HG03558 (cell line): Measurements from ENCODE around the gene SETBP1.

Experiments
- ATAC-seq: cut with Tn5 transposase; IDR thresholded peaks from one replicate; pipeline ENCODE4 v1.9.1; 2021; ENCODE audit warnings: moderate number of reproducible peaks; ENCODE audit not compliant: unreplicated experiment; ENCODE audit errors: extremely low read depth

SETBP1 gene

DNA sequence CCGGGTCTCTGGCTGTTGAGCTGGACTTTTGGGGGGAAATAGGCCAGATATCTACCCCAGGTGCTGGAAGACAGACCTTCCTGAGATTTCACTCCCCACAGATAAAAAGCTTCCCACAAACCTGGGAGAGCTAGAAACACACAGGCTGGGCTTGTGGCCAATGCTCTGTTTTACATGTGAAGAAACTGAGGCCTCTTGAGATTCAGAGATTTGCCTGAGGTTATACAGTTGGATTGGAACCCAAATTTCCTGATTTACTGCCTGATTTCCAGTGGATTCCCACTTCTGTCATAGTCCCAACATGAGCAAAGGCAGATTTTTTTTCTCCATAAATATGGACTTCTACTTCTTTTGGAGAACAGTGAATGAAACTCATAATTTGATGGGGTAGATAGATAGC is 360.2 kb downstream of the SETBP1 start:
- ATAC-seq: no peak

DNA sequence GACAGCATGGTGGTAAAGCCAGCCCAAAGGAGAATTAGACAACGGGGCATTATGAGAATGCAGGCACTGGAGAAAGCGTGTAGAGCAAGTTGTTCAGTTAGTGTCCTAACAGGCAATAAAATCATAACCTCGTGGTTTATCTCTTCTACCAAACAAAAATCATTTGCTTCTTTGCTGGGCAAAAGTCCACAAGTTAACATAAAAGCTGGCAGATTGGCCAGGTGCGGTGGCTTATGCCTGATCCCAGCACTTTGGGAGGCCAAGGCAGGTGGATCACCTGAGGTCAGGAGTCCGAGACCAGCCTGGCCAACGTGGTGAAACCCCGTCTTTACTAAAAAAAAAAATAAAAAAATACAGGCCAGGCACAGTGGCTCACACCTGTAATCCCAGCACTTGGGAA is 364.1 kb downstream of the SETBP1 start:
- ATAC-seq: no peak

DNA sequence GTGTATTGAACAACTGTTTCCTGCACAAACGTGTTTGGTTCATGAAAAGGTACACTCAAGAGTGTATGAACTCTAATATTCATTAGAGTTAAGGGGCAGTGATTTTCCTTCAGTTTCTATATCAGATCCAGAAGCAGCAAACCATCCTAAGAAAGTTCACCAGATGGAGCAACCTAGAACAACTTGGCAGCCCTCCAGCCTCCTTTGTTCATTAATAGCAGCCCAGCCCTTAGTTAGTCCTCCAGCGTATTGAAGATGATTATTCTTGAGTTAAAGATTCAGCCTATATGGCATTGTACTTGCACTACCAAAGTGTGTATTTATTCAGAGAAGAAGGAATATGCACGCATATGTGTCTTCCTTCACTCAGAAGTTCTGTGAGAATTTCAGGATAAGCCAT is 365.5 kb downstream of the SETBP1 start:
- no peak for ATAC-seq

DNA sequence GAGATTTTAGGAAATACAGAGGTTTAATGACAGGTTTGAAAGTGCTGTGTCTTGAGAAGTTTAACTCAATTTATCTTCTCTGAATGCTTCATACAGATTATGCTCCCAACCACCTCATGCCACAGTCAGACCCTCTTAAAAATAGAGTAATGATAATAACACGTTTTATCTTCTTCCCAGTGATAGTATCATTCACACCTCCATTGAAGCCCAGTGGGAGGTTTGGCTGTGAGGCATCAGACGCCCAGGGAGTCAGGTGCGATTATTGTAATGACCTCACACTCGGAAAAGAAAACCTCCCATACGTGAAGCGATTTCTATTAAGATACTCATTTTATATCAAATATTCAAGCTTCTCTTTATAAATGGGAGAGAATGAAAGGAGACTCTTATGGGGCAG is 366.3 kb downstream of the SETBP1 start:
- no peak for ATAC-seq

DNA sequence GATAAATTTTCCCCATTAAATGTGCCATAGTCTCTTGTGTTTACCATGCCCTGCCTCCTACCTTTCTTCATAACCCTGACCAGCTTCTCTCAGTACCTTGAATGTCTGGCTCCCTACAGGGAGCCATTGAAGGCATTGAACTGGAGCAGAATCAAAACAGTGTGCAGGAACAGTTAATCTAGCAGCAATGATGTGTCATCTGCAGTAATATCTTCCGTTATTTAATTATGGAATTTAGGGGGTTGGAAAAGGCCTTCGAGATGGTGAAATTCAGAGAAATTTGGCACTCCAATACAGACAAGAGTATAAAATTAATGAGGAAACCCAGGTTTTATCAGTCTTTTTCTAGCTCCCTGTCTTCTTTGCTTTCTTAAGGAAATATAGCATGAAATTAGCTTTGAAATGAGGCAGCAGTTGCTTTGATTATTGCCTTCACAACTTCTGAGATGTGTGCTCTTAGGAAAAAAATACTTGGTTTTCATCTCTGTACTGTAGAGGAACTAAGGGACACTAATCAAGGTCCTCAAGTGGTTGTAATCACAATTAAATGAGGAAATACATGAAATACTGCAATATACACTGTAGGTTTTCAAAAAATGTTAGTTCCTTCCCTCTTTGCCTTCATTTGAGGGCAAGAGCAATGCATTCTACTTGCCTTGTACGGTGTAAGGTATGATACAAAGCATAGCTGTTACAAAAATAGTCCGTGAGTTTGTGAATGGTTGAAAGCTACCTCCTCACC is 369.1 kb downstream of the SETBP1 start:
- ATAC-seq: no peak

DNA sequence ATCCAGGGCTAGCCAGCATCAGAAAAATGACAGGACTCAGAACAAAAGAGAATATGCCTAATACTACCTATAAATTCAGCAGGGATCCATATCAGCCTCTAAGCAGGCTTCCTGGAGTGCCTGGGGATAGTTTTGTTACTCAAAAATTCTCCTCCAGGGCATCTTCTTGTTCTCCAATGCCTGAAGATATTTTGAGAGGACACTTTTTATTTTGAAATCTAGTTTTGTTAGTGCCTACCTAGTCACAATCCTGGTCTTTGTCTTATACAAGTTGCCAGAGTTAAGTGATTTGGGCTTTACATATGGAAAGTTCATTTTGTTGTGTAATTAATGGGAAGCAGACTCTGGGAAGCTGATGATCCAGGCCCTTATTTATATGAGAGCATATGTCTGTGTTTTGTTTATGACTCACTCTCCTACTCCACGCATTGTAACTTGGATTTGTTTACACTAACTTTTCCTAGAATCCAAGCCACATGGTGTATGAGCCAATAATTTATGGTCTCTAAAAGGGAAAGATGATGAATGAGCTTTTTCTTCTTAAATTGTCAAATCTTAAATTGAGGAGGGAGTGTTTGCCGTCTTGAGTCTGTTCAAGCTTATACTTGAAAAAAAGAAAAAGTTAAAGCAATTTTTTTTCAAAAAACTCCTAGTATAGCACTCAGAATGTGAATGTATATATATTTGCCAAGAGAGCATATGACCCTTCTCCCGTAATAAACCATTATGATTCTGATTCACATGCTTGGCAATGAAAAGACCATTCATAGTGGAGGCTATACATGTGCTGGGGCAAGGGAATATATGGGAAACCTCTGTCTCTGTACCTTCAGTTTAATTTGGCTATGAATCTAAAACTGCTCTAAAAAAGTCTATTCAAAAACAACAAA is 370.3 kb downstream of the SETBP1 start:
- no peak for ATAC-seq

DNA sequence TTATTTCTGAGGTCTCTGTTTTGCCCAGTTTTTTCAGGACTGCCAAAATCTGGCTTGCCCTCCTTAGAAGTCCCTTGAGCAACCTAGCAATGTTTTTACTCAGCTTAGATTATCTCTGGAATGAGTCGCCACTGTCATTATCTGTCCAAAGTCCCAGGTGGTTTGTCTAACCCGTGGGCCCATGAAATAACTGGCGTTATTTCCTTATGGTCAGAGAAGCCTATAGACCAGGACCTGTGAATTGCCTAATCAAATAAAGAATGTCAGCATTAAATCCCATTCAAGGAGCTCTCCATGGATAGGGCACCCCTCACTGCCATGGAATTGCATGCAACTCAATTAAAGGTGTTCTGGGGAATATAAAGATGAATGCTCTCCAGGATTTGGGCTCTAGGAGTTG is 373.9 kb downstream of the SETBP1 start:
- ATAC-seq: no peak

DNA sequence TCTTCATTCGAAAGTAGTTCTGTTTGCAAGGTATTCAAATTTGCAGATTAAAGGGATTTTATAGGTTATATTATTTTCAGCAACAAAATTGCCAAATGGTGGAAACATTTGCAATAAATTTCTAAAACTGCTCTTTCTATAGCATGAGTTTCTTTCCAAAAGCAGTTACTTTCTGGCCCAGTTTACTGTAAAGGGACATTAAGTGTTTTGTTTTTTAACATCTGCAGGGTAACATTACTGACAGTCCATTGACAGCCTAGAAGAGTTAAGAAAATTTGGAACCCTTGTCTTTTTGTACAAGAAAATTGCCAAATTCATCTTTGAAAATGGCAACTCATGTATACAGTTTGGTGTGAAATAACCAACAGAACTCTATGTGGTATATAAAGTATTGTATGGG is 375.1 kb downstream of the SETBP1 start:
- no peak for ATAC-seq

DNA sequence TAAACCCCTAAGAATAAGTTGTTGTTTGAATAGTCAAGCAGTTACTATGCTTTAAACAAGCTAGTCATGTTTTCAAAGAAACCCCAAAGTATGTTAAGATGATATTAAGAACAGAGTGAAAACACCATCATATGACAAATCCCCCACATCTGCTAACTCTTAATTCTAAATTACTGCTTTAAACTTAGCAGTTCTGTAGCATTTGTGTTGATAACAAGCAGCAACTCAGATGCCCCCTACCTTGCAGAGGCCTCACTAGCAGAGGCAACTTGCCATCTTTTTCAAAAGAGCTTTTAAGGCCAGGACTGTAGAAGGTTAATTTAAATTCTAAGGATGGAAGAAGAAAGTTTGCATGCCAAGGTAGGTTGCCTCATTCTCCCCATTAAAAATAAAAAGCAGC is 376.2 kb downstream of the SETBP1 start:
- ATAC-seq: no peak

DNA sequence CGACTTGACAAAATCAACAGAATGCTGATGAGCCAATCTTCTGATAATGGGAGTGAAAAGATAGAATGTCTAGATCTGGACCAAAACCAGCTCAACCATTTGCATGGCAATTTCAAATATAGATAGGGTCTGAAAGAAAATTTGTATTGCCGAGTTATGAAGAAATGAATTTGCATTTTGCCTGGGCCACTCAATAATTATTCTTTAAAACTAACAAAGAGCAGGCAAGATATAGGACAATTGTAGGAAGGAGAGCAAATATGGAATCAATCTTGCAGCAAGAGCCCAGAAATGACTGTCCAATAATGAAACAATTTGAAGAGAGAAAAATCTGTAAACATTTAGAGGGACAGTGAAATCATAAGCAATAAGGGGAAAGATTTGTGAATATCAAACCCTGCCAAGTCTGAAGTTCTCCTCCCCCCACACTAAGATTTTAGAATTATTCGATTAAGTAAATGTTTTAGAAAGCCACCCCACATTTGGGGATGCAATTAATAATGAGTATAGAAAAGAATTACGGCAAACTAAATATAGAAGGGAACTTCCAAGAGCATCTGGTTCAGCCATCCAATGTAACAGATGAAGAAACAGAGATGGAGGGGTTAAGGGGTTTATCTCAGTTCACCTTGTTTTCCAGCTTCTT is 377.4 kb downstream of the SETBP1 start:
- no peak for ATAC-seq

DNA sequence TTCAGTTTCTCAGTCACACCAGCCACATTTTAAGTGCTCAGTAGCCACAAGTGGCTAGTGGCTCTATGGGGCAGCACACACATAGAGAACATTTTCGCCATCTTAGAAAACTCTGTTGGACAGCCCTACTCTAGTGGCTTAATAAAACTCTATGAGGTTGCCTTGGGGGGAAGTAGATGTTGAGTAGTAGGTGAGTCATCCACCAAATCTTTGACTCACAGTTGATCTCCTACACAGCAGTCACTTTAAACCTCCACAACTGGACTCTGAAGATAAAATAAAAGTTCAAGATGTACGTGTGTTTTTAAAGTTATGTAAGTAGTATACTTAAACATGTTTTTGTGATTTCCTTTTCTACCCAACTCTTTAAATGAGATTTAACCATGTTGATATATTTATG is 379.0 kb downstream of the SETBP1 start:
- no peak for ATAC-seq

DNA sequence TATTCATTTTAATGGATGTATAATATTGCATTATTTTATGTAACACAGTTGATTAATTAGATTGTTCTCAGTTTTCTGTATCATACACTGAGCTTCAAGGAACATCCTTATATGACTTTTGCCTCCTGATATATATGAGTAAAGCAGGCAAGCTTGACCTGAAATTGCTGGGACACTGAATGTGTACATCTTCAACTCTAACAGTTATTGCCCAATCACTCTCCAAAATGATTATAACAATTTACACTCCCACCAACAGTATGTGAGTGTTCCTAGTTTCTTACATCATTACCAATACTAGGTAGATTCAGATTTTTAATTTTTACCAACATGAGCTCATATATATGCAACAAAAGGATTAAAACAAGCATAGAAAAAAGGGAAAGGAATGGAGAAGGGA is 379.4 kb downstream of the SETBP1 start:
- ATAC-seq: no peak

DNA sequence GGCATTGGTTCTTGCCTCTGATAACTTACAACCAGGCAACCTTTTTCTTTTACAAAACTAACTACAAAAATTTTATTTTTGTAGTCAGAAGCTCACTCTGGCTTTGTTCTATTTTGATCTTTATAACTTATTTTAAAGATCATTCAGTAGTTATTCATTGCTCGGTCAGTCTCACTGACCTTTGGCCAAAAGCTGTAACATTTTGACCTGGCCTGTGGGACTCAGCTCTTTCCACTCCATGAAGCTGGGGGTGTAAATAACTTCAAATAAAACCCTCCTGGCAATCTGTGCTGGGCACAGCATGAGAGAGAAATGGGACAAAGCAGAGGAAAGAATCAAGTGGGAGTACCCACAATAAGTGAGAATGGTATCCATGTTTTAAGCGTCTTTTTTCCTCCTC is 380.7 kb downstream of the SETBP1 start:
- ATAC-seq: no peak

DNA sequence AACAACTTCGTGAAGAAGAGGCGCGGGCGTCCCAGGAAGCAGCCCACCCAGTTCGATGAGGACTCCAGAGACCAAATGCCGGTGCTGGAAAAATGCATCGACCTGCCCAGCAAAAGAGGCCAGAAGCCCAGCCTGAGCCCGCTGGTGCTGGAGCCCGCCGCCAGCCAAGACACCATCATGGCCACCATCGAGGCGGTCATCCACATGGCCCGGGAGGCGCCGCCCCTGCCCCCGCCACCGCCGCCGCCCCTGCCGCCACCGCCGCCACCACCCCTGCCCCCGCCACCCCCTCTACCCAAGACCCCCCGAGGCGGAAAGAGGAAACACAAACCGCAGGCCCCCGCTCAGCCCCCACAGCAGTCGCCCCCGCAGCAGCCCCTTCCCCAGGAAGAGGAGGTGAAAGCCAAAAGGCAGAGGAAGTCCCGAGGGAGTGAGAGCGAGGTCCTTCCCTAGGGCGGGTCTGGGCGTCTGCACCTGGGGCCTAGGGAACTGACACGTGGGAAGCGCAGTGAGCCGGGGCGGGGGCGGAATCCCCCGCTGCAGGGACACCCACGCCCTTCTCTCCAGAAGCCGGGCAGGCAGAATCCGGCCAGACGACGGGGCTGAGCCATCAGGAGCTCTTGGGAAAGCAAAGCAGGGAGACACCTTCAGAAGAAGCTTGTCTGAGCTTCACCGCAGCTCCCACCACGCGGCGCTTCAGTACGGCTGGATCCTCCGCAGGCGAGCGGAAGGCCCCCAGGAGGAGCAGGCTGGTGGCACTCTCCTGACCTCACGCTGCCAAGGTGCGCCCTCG is 382.8 kb downstream of the SETBP1 start:
- ATAC-seq: no peak

DNA sequence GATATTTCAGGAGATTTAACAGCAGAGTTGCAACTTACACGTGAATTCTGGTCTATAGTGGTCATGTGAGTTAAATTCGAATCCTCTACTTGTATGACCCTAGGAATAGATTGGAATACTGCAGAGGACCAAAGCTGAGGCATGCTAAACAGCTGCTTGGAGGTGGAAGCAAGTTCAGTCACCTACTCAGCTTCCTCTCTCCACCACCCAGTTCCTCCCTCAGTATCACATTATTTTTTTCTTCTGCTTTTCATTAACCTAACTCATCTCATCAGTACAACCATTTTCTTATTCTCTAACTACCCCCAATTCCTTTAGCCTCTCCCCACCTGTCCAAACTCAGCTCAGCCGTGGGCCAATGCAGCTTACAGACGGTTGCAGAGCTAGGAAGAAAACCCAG is 385.5 kb downstream of the SETBP1 start:
- ATAC-seq: no peak

DNA sequence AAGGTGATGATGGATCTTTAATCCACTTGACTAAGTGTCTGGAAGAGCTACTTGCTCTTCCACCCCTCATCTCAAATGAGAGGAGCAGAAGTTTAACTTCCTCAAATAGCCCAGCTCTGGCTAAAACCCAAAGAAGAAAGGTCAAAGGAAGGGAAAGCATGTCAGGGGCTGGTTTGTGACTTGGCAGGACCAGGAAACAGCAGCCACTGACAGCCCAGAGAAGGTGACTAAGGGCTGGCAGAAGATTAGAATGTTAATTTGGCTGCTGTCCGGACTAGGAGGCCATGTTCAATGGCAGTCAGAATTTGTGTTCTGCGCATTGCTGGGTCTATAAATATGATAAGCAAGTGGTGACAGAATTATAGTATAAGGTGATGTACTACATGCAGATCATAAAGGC is 386.2 kb downstream of the SETBP1 start:
- ATAC-seq: no peak

DNA sequence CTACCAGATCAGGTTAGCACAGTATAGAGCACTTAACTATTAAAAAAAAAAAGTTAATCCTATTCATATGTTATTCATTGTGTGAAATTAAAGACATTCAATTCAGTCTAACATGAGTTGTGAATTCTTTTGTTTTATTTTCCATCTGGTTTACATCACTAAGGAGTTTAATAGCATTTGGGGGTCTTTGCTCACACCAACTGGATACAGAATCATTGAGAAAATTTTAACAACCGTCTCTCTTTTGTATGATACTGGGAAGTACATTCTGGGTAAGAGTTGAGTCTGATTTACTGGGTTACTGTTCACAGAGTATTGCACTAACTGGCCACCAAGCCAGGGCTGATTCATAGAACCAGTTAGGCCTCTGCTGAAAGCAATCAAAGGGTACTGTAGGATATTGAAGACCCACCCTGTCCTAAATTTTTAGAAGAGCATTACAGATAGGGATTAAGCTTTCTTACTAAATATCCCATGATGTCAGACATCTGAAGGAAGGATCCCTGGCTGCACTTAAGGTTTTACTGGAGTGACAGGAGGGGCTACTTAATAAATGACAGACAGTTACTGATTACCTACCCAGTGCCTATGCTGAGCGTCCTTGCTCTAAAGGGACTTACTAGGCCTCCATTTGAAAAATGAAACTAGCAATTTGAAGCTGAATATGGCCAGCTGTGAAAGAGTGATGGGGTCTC is 387.9 kb downstream of the SETBP1 start:
- ATAC-seq: no peak

DNA sequence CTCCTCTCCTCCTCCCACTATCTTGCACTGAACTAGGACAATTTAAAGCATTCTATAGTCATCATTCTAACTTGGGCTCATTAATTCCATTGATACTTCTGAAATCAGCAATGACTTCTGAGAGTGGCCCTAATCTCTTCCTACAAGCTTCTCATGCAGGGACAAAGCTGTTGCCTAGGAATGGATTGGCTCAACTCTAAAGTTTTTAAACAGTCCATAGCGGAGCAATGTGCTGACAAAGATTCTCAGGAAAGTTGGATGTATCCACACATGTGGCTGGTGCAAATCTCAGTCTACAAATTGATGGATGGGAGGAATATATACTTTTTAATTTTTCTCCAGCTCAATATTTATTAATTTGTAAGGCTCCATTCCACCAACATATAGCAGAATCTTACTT is 388.9 kb downstream of the SETBP1 start:
- no peak for ATAC-seq

DNA sequence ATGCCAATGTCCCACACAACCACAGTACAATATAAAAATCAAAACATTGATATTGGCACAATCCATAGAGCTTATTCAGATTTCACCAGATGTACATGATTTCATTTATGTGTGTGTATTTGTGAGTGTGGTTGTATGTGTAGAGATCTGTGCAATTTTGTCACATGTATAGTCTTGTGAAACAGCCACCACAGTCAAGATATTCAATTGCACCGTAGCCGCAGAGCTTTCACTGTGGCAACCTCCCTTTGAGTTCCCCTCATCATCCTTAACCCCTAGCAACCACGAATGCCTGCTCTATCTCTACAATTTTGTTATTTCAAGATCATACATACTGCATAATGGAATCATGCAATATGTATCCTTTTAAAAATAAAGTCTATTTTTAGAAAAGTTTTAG is 391.3 kb downstream of the SETBP1 start:
- no peak for ATAC-seq

DNA sequence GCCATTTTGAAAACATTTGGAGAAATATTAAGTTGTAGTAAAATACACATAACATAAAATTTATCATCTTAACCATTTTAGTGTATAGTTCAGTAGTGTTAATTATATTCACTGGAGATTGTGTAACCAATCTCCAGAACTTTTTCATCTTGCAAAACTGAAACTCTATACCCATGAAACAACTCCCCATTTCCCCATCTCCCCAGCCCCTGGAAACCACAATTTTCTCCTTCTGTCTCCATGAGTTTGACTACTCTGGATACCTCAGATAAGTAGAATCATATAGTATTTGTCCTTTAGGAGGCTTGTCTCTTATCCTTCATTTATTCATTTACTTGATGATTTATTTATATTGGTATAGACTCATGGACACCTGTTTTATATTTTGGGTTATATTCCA is 392.9 kb downstream of the SETBP1 start:
- ATAC-seq: no peak
